ENCODE results near the gene CENPM.

Gene CENPM

GRCh38 chr22:41966607-41967240 lies 19.8 kb upstream of the CENPM start:
- no peak for DNase-seq (ENCODE audit: insufficient read length, low spot score)
- TF ChIP-seq CTCF (IDR thresholded peaks at IDR 0.05; ENCODE audit: insufficient read depth, missing control alignments): peak; percentile 41
- FAIRE-seq: no peak

GRCh38 chr22:41966225-41966606 lies 19.3 kb upstream of the CENPM start:
- FAIRE-seq (no peak), DNase-seq (ENCODE audit: insufficient read length, low spot score) (no peak)
- no peak for TF ChIP-seq CTCF (IDR thresholded peaks at IDR 0.05; ENCODE audit: insufficient read depth, missing control alignments)

GRCh38 chr22:41964112-41964491 lies 17.1 kb upstream of the CENPM start:
- no peak for DNase-seq (ENCODE audit: insufficient read length, low spot score)
- no peak for TF ChIP-seq CTCF (IDR thresholded peaks at IDR 0.05; ENCODE audit: insufficient read depth, missing control alignments)
- FAIRE-seq: no peak

GRCh38 chr22:41963453-41964111 lies 16.6 kb upstream of the CENPM start:
- FAIRE-seq: no peak
- DNase-seq (ENCODE audit: insufficient read length, low spot score): no peak
- TF ChIP-seq CTCF (IDR thresholded peaks at IDR 0.05; ENCODE audit: insufficient read depth, missing control alignments): no peak

GRCh38 chr22:41957941-41958556 lies 11.1 kb upstream of the CENPM start:
- no peak for TF ChIP-seq CTCF (IDR thresholded peaks at IDR 0.05; ENCODE audit: insufficient read depth, missing control alignments)
- DNase-seq (ENCODE audit: insufficient read length, low spot score) (no peak), FAIRE-seq (no peak)

- DNase-seq (ENCODE audit: insufficient read length, low spot score) (no peak), FAIRE-seq (no peak)
- no peak for TF ChIP-seq CTCF (IDR thresholded peaks at IDR 0.05; ENCODE audit: insufficient read depth, missing control alignments)
These were observed 5.8 kb upstream of the CENPM start for GRCh38 chr22:41952713-41953112.

Measured in D721Med (cell line).